Activated CD8-positive, alpha-beta T cell treated with anti-CD3 and anti-CD28 coated beads, Interleukin-2, amount 10 ng/mL, durations not matched to agents 7 days and 5 days (primary cell): ENCODE data around the gene CLDN9. TPM values are rescaled to one million over a fixed set of nuclear protein-coding genes. Genes with fewer than 3 reads are reported as not detected.

Experiments
- ATAC-seq: fragments of 150-1000 bp; cut with Tn5 transposase; one replicate; pipeline ENCODE4 v1.10.0; 2021; ENCODE audit warnings: moderate library complexity
- CTCF ChIA-PET: fragments of 350-600 bp; sonication (Branson Sonifier 250); formaldehyde crosslinking; loops from one replicate; lab custom pipeline; 2021; ENCODE audit warnings: antibody characterized with exemption; lab: Charles Lee
- POLR2A ChIA-PET: fragments of 350-600 bp; sonication (Branson Sonifier 250); formaldehyde crosslinking; loops from one replicate; lab custom pipeline; 2021; ENCODE audit warnings: antibody characterized with exemption; lab: Charles Lee
- DNase-seq: peaks from one replicate; pipeline ENCODE4 v3.0.0-alpha.2; 2020
- H3K27ac Mint-ChIP-seq: one replicate; pipeline ENCODE4 v1.8.0; 2021; ENCODE audit warnings: mild to moderate bottlenecking, mixed read lengths
- H3K27me3 Mint-ChIP-seq: one replicate; pipeline ENCODE4 v1.8.0; 2021; ENCODE audit warnings: low read depth, mixed read lengths
- H3K36me3 Mint-ChIP-seq: one replicate; pipeline ENCODE4 v1.8.0; 2021; ENCODE audit warnings: low read depth, mixed read lengths
- H3K4me1 Mint-ChIP-seq: one replicate; pipeline ENCODE4 v1.8.0; 2021; ENCODE audit warnings: low read depth, mixed read lengths
- H3K4me3 Mint-ChIP-seq: one replicate; pipeline ENCODE4 v1.8.0; 2021; ENCODE audit warnings: mild to moderate bottlenecking, mixed read lengths
- H3K9me3 Mint-ChIP-seq: one replicate; pipeline ENCODE4 v1.8.0; 2022; ENCODE audit warnings: mixed read lengths; ENCODE audit not compliant: insufficient read depth
- total RNA-seq, 2 experiments: library from RNA; stranded (reverse); gene quantifications; one replicate each; pipeline ENCODE4 v1.2.3, GENCODE V29; 2021

Gene CLDN9
- total RNA-seq, 2 experiments from 2014 or later = 0.16 TPM; not detected in 1

- no peaks in the 10 kb centered on the region for H3K9me3 Mint-ChIP-seq
- peaks cover 13% of the 10 kb centered on the region for H3K36me3 Mint-ChIP-seq
- peak within 1 kb of the TSS; percentile 79 for H3K4me3 Mint-ChIP-seq
- ChIA-PET CTCF (interaction anchor here (0.7 to 2.4 kb wide), 6 partner anchors 9 to 86 kb away, joined by 4 to 16 read pairs (median 8); partner anchors contain the start of genes FLYWCH2 and PKMYT1), POLR2A (interaction anchor here (0.6 to 2.0 kb wide), 6 partner anchors 9 to 997 kb away, joined by 3 to 30 read pairs (median 6); partner anchors contain the start of genes PKMYT1 and TBL3)
- peaks cover 19% of the 10 kb centered on the region for H3K27me3 Mint-ChIP-seq
- H3K27ac Mint-ChIP-seq = peak within 1 kb of the TSS; percentile 74
- H3K4me1 Mint-ChIP-seq = peaks cover 46% of the 10 kb centered on the region
- DNase-seq (peak; percentile 87), ATAC-seq (peak; percentile 76)
These were observed 43.8 kb upstream of the CLDN9 start, which contains the start of gene PAQR4 for GRCh38 chr16:2968738-2969544. Gene PAQR4 (plus strand): TSS chr16:2969348. CDS start chr16:2969675, 327 bp downstream.

GRCh38 chr16:2969545-2970521 is 42.9 kb upstream of the CLDN9 start:
- Mint-ChIP-seq H3K9me3 (no peaks in the 10 kb centered on the region), H3K27ac (peak overlapping the region; percentile 74), H3K27me3 (peaks cover 14% of the 10 kb centered on the region), H3K4me3 (peak overlapping the region; percentile 79), H3K36me3 (peaks cover 17% of the 10 kb centered on the region), H3K4me1 (peaks cover 42% of the 10 kb centered on the region)
- DNase-seq (peak; percentile 88), ATAC-seq (peak; percentile 70)
- ChIA-PET POLR2A (interaction anchor here (0.6 to 2.0 kb wide), 9 partner anchors 8 to 998 kb away, joined by 3 to 30 read pairs (median 3); partner anchors contain the start of genes PKMYT1 and TBL3), CTCF (interaction anchor here (0.6 to 2.4 kb wide), 8 partner anchors 8 to 87 kb away, joined by 3 to 16 read pairs (median 7); partner anchors contain the start of genes FLYWCH2 and PKMYT1)

- peak overlapping the region; percentile 61 for H3K27ac Mint-ChIP-seq
- H3K4me1 Mint-ChIP-seq = peaks cover 37% of the 10 kb centered on the region
- peaks cover 11% of the 10 kb centered on the region for H3K27me3 Mint-ChIP-seq
- H3K36me3 Mint-ChIP-seq = peaks cover 19% of the 10 kb centered on the region
- no peaks in the 10 kb centered on the region for H3K9me3 Mint-ChIP-seq
- ATAC-seq = no peak
- ChIA-PET POLR2A (interaction anchor here (0.8 to 2.0 kb wide), 5 partner anchors 9 to 193 kb away, joined by 3 to 30 read pairs (median 4); partner anchors contain the start of gene PKMYT1), CTCF (interaction anchor here (0.6 to 2.4 kb wide), 8 partner anchors 8 to 88 kb away, joined by 3 to 16 read pairs (median 6); partner anchors contain the start of genes FLYWCH2 and PKMYT1)
- DNase-seq = no peak
- H3K4me3 Mint-ChIP-seq = peak overlapping the region; percentile 79
These were observed 42.2 kb upstream of the CLDN9 start for GRCh38 chr16:2970563-2970962.

- peaks cover 9% of the 10 kb centered on the region for H3K27me3 Mint-ChIP-seq
- no peaks in the 10 kb centered on the region for H3K9me3 Mint-ChIP-seq
- ATAC-seq (no peak), DNase-seq (no peak)
- H3K27ac Mint-ChIP-seq = peak overlapping the region; percentile 68
- H3K36me3 Mint-ChIP-seq = peaks cover 26% of the 10 kb centered on the region
- CTCF ChIA-PET = interaction anchor here (0.7 to 2.0 kb wide), 3 partner anchors 9 to 32 kb away, joined by 3 to 5 read pairs (median 5); no protein-coding TSS in a partner anchor
- POLR2A ChIA-PET = interaction anchor here (2.4 kb wide), 1 partner anchor 10 kb away, joined by 13 read pairs; the partner anchor contains the start of gene PKMYT1
- peak overlapping the region; percentile 79 for H3K4me3 Mint-ChIP-seq
- H3K4me1 Mint-ChIP-seq = peaks cover 30% of the 10 kb centered on the region
These were observed 41.4 kb upstream of the CLDN9 start for GRCh38 chr16:2971134-2971984.

GRCh38 chr16:2971985-2972784 is 40.5 kb upstream of the CLDN9 start:
- ChIA-PET CTCF (interaction anchor here (0.7 to 2.0 kb wide), 3 partner anchors 10 to 32 kb away, joined by 3 to 5 read pairs (median 5); no protein-coding TSS in a partner anchor), POLR2A (interaction anchor here (0.6 to 2.4 kb wide), 3 partner anchors 9 to 1247 kb away, joined by 3 to 13 read pairs (median 3); partner anchors contain the start of gene PKMYT1)
- H3K36me3 Mint-ChIP-seq = peaks cover 30% of the 10 kb centered on the region
- H3K4me1 Mint-ChIP-seq = peaks cover 32% of the 10 kb centered on the region
- peak overlapping the region; percentile 66 for H3K27ac Mint-ChIP-seq
- H3K4me3 Mint-ChIP-seq = no peak overlapping the region
- DNase-seq (no peak), ATAC-seq (no peak)
- H3K27me3 Mint-ChIP-seq = peaks cover 9% of the 10 kb centered on the region
- H3K9me3 Mint-ChIP-seq = no peaks in the 10 kb centered on the region

- peak overlapping the region; percentile 66 for H3K27ac Mint-ChIP-seq
- H3K9me3 Mint-ChIP-seq = no peaks in the 10 kb centered on the region
- DNase-seq = no peak
- peaks cover 37% of the 10 kb centered on the region for H3K36me3 Mint-ChIP-seq
- H3K4me1 Mint-ChIP-seq = peaks cover 35% of the 10 kb centered on the region
- ATAC-seq = no peak
- ChIA-PET POLR2A (interaction anchor here (0.6 to 2.4 kb wide), 2 partner anchors 8 to 1246 kb away, joined by 3 to 13 read pairs; partner anchors contain the start of gene PKMYT1), CTCF (interaction anchor here (2.0 kb wide), 1 partner anchor 11 kb away, joined by 5 read pairs; no protein-coding TSS in a partner anchor)
- H3K4me3 Mint-ChIP-seq = no peak overlapping the region
- H3K27me3 Mint-ChIP-seq = peaks cover 4% of the 10 kb centered on the region
These were observed 39.6 kb upstream of the CLDN9 start for GRCh38 chr16:2973093-2973492.

DNA sequence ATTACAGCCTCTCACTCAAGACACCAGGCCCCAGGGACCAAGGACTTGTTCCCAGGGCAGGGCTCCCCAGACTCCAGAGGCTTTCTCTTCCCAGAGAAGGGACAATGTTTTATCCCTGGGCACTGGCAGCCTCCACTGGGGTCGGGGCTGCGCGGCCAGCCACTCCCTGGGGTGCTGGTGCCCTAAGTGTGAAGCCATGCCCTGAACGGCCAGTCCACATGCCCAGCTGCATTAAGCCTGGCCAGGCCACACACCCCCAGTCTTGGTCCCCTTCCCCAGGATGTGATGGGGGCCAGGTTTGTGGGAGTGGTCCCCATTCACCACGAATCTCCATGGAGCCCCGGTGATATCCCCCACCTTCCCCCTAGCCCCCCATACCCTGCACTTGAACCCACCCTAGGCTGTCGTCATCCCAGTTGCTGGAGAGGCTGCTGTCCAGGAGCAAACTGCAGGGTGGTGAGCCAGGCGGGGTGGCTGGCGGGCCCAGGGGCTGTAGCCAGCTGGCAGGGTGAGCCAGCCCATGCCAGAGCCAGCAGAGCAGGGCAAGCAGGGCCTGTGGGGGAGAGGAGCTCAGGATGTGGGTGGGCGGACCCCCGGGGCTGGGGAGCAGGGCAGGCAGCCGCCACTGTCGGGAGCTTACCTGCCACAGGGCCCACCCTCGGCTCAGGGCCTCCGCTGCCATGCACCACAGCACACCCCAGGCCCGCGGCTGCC is 39.0 kb upstream of the CLDN9 start:
- Mint-ChIP-seq H3K27ac (no peak overlapping the region), H3K4me3 (no peak overlapping the region), H3K4me1 (peaks cover 32% of the 10 kb centered on the region), H3K9me3 (no peaks in the 10 kb centered on the region), H3K27me3 (no peaks in the 10 kb centered on the region), H3K36me3 (peaks cover 40% of the 10 kb centered on the region)
- ChIA-PET CTCF (no interaction called here), POLR2A (interaction anchor here (0.8 to 2.4 kb wide), 2 partner anchors 7 to 970 kb away, joined by 3 to 13 read pairs; partner anchors contain the start of gene PKMYT1)
- DNase-seq (no peak), ATAC-seq (no peak)

DNA sequence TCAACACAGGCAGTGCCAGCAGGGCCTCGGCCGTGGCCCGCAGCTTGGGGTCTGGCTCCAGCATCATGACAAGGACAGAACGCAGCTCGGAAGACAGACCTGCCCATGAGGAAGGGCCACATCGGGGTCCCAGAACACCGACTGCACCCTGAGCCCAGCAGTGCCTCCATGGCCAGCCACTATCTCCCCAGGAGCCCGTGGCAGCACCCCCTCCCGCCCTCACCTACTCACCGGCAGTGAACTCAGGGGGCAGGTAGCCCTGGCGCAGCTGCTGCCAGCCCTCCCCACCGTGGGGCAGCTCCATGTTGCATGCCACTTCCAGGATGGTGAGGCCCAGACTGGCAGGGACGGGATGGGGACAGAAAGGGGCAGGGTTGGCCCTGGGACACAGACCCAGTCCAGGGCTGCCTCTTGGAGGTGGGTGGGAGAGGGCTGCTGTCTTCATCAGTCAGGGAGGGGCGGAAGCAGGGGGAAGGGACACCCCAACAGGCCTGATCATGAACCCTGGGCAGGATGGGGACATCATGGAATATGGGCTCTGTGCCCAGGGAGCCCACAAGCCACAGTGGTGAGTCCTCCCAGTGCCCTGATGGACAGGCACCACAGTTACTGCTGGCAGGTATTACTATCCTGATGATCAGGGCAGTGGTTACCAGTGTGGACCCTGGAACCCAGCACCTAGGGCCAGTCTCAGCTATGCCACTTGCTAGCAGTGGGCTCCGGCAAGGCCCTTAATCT is 38.2 kb upstream of the CLDN9 start:
- H3K27ac Mint-ChIP-seq = no peak overlapping the region
- no peaks in the 10 kb centered on the region for H3K27me3 Mint-ChIP-seq
- DNase-seq = no peak
- H3K4me3 Mint-ChIP-seq = no peak overlapping the region
- POLR2A ChIA-PET = interaction anchor here (0.8 kb wide), 1 partner anchor 971 kb away, joined by 3 read pairs; no protein-coding TSS in a partner anchor
- H3K4me1 Mint-ChIP-seq = peaks cover 35% of the 10 kb centered on the region
- peaks cover 43% of the 10 kb centered on the region for H3K36me3 Mint-ChIP-seq
- no peaks in the 10 kb centered on the region for H3K9me3 Mint-ChIP-seq
- CTCF ChIA-PET = no interaction called here
- ATAC-seq = no peak
